HG03064 (cell line): ENCODE results near the gene LYSMD1.

Experiments
- ATAC-seq: cut with Tn5 transposase; IDR thresholded peaks from one replicate; pipeline ENCODE4 v1.9.1; 2021; ENCODE audit warnings: low read depth; ENCODE audit not compliant: unreplicated experiment

The LYSMD1 gene

DNA sequence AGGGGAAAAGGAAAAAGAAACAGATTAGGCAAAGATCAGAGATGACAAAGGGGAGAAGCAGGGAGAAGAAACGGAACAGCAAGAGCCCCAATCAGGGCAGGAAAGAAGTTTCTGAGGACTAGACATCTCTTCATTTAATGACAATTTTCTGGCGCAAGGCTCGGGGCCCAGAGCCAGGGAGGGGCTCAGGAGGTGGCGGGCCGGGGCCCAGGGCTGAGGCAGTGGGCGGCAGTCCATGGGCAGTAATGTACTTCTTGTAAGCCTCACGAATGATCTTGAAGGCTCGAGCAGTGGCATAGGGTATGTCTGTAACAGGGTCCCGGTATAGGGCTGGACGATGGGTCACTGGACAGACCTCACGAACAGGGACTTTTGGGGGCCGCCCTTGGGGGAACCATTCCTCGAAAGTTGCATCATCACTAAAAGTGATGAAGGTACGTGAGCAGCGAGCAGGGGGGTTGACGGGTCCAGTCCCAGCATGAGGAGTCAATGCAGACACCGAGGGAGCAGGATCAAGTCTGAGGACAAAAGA lies 10.9 kb upstream of the LYSMD1 start:
- ATAC-seq = no peak

DNA sequence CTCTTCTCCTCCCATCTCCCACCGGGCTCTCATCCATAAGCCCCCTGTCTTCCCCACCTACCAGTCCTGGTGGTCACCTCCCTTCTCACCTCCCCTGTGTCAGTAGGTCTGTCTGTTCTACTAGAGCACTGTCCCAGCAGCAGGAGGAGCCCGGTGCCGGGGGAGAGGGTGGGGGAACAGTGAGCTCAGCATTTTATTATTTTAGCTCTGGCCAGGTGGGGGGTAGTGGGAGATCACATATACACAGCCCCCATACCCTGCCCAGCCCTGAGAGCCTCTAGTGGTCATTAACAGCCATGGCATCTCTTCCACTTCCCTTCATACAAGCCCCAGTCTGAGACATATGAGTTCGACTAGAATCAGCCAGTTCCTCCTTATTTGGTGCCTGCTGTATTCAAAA lies 10.2 kb upstream of the LYSMD1 start, which contains the start of gene TMOD4:
Gene TMOD4, minus strand, starts transcription at position 119 of the 400 bp plus-strand sequence. CDS start 1,106 bp downstream, outside the sequence.
- ATAC-seq = no peak

DNA sequence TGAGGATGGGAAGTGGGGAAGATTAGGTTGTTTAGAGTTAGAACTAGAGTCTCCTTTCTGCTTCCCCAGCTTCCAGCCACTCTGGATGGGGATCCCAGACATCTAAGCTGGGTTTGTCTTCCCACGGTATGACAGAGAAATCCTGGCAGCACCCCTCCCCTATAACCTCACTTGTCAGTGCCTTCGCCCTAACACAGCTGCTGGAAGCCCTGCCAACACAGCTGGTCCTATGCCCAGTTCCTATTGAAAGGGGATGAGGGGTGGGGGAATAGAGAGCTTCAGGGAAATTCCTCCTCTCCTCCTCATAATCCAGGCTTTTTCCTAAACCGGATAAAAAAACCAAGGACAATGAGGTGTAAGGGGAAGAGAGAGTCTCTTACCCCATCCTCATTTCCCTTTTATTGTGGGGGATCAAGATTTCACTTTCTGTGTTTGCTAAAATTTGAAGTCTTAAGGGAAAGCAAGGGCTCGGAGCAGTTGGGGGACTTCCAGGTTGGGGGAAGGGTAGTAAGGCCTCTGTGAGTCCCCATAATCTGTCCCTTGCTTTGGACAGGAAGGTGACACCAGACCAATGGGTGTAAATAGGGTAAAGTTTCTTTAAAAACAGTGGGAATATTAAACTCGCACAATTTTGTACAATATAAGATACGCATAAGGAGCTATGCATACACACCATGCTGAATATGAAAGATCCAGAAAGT lies 9.5 kb upstream of the LYSMD1 start:
- no peak for ATAC-seq

DNA sequence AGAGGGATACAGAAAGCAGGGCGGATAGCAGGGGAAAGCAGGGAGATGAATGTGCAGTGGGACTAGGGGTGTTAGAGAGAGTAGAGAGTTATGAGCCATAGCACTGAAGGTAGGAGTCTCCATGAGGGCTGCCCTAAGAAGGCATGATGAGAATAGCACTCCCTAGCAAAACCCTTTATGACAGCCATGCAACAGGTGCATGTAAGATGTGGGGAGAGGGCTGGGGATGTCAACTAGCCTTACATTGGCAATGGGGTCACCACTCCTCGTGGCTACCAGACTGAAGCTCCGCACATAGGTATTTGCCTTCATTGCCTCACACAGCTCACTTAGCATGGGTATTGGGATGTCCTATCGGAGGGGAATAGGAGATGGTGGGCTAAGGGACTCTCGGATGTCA lies 5.5 kb upstream of the LYSMD1 start:
- ATAC-seq = no peak

DNA sequence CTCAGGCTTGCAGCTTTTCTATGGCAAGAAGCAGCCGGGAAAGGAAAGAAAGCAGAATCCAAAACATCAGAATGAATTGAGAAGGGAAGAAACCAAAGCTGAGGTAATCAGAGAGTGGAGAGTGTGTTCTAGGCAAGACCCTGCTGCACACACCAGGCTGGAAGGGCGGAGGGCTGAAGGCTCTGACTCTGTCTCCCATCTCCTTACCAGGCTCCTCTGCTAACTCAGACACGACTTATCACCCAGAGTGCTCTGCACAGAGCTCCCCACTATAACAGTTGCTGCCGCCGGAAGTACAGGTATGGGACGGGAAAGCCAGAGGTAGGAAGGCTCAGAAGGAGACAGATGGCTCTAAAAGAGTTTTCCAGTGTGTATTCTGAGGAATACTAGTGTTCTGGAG lies 1.4 kb upstream of the LYSMD1 start:
- ATAC-seq = no peak

DNA sequence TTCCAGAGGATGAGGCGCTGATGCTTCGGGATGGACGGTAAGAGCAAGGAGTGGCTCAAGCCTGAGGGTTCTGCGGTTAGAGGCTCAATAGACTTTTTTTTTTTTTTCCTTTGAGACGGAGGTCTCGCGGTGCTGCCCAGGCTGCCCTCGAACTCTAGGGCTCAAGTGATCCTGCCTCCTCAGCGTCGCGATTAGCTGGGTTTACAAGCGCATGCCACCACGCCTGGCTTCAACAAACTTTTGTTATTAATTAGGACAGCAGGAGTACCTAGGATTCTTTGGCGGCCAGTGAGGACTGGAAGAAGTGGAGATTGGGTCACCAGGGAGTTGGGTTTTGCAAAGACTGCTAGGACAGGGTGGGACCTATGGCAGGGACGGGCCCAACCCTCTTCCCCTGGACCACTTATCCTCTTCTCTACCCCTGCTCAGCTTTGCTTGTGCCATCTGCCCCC lies 829 bp upstream of the LYSMD1 start:
- ATAC-seq = no peak

DNA sequence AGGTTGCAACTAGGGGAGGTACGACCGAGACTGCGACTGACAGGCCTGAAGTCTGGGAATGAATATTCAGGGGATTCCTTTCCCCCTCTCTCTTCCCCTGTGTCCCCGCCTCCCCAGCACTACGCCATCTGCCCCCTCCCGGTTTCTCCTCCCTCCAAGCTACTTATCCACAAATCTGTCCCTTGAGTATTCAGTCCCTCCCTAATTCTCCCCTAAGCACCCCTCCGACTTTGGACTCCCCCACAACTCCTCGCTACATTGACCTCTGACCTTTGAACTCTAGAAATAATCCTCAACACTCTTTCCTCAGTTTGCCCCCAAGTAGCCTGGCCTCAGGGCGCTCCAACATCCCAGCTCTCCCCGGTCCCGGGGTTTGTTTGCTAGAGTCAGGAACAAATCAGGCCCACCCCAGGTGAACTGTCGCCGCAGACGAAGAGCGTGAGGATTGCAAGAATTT lies 393 bp downstream of the LYSMD1 start:
- ATAC-seq = no peak

DNA sequence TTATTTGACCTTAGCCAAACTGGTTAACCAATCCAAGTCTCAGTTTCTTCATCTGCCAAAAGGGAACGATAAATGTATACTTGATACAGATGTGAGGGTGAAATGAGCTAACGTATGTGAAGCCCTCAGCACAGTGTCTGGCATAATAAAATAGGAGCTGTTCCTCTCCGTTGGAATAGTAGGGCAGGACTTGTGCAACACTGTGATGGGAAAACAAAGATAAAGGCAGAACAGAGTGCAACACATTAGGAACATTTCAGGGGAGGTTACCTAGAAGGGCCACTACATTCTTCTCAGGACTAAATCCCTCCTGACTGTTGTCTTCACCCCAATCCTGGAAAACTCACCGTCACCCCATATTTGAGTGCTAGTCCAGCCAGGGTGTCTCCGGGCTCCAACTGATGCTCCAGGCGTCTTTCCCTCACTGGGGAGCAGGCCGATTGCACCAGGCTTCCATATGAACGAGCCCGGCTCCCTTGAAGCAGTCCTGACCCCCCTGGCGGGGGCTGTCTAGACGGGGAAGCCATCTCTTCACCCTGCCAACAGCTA lies 896 bp downstream of the LYSMD1 start:
- no peak for ATAC-seq

DNA sequence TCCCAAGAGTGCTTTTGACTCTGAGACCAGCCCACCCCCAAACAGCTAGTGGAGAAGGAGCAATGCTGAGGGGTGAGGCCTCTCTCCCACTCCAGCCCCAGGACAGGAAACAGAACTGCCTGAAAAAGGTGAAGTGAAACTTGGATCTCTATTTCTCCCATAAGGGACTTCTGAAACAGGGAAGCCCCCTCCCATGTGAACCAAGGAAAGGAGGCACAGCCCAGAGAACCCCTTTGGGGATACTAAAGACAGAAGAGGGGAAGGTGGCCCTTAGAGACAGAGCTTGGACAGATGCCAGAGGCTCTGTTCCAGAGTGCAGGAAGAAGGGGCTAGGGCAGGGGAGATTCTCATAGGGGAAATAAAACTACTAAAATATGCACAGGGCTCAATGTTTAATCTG lies 6.3 kb downstream of the LYSMD1 start:
- ATAC-seq = no peak

DNA sequence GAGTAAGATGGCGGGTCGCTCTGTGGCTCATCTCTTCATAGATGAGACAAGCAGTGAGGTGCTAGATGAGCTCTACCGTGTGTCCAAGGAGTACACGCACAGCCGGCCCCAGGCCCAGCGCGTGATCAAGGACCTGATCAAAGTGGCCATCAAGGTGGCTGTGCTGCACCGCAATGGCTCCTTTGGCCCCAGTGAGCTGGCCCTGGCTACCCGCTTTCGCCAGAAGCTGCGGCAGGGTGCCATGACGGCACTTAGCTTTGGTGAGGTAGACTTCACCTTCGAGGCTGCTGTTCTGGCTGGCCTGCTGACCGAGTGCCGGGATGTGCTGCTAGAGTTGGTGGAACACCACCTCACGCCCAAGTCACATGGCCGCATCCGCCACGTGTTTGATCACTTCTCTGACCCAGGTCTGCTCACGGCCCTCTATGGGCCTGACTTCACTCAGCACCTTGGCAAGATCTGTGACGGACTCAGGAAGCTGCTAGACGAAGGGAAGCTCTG lies 6.9 kb downstream of the LYSMD1 start:
- no peak for ATAC-seq

DNA sequence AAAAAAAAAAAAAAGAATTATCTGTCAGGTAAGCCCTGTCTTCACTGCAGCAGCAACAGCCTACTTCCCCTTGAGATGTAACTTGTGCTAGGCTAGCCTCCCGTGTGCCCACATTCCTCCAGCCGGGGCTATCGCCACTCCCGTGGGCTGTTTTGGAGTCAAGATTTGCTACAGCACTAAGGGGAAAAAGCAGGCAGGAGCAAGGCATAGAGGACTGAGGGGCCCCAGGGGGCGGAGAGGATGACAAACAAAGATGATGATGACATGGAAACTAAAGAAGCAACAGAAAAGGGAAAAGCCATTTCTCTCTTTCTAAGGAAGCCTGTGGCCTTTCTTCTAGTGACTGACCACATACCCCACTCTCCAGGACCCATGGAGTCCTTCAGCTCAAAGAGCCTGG lies 7.4 kb downstream of the LYSMD1 start:
- no peak for ATAC-seq

DNA sequence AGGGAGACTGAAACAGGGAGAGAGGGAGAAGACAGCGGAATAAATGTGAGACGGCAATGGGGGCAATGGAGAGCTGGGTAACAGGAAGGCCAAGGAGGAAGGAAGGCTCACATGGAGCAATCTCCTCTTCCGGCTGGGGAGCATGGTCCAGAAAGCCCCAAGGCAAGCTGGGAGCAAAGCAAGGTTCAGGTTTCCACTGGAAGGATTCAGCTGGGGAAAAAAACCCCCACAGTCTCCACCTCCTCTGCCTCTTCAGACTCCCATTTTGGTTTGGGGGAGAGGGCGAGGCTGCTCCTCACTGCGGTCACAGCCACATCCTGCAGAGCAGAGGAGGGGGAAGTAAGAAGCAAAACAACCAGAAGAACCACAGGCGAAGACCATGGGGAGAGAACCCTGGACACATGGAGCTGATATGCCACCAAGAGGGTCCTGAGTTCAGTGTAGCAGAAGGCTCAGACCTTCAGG lies 8.6 kb downstream of the LYSMD1 start:
- no peak for ATAC-seq

DNA sequence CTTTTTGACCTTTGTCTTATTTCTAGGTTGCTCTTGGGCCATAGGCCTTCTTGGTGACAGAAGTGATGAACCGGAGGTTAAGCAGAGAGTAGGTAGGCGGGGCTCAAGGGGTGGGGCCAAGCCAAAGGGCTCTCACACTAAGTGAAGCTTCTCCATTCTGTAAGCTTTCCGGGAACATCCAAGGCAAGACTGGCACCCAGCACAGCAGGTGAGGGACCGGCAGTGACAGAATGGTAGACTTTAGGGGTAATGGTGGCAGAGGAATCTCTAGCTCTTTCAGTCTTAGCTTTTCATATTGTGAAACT lies 9.2 kb downstream of the LYSMD1 start, which contains the start of gene TNFAIP8L2:
Gene TNFAIP8L2, plus strand, starts transcription at position 135 of the 305 bp plus-strand sequence. CDS start 2,049 bp downstream, outside the sequence.
- no peak for ATAC-seq

DNA sequence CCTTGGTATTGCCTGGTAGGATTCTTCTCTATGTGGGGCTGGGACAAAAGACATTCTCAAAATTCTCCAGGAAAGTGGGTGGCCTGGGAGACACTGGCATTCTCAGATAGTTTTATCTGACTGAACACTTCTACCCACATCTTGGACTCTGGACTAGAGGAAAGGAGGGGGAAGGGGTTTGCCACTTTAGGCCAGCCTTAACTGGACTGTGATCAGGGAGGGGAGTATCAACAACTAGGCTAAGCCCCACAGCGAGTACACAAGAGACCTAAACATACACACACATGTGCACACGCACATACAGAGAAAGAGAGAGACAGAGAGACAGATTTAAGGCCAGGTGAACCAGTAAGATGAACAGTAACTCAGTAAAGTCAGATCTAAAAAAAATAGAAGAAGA lies 18.0 kb downstream of the LYSMD1 start:
- no peak for ATAC-seq

DNA sequence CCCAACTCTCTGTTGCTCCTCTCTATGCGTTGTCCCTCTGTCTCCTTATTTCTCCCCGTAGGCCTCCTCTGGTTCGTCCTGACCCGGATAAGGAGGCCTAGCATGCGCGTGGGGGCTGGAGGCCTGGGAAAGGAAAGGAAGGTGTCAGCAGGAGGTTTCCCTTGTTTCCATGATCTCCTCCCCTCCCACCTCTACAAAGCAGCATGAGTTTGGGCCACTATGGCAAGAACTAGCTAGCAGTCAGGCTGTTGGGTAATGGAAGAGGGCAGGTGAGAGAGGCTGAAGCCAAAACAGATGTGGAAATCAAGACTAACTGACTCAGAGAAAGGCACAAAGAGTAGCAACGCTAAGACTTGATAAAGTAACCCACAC lies 18.6 kb downstream of the LYSMD1 start:
- no peak for ATAC-seq

DNA sequence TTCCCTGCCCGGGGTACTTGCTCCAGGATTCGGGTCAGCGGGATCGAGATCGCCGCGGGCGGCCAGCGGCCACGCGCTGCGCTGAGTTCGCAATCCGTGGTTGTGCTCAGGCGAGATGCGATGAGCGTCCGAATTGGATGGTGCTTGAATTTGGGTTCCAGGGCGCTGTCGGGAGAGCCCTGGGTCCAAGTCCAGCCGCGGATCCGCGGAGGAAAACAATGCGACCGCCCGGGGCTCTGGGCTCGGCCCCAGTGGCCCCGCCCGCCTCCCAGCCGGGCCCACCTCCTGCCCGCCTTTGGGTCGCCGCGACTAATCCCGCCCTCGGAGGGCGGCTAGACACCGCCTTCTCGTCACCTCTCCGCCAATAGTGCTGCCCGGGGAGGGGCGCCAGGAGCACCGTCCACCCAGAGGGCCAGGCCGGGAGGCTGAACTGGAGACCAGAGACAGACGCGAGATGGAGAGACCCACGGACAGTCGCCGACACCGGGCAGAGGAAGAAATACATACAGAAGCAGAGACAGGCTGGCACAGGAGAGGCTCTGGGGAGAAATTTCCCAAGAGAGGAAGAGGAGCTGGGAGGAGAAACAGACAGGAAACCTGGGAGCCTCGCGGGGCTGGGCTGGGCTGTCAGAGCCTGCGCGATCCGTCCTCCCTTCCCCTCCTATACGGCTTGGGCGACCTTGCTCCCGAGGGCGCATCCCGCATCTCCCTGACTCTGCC lies 19.1 kb downstream of the LYSMD1 start, which contains the start of gene SEMA6C:
Gene SEMA6C, minus strand, starts transcription at position 220 of the 720 bp plus-strand sequence. CDS start 4,010 bp downstream, outside the sequence.
- ATAC-seq = peak; percentile 94

DNA sequence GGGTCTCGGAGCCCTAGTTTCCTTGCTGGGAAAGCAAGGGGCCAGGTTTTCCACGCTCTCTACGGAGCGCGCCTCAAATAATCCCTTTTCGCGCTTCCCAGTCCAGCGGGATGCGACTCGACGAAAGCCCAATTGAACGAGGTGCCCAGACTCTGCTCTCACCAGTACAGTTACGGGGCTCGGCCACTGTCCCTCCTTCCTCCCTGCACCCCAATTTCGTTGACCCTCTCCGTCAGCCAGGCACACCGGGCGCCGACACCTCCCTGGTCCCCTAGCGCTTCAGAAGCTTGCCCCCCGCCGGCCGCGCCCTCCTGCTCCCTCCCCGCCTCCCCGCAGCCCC lies 19.7 kb downstream of the LYSMD1 start:
- peak; percentile 18 for ATAC-seq

DNA sequence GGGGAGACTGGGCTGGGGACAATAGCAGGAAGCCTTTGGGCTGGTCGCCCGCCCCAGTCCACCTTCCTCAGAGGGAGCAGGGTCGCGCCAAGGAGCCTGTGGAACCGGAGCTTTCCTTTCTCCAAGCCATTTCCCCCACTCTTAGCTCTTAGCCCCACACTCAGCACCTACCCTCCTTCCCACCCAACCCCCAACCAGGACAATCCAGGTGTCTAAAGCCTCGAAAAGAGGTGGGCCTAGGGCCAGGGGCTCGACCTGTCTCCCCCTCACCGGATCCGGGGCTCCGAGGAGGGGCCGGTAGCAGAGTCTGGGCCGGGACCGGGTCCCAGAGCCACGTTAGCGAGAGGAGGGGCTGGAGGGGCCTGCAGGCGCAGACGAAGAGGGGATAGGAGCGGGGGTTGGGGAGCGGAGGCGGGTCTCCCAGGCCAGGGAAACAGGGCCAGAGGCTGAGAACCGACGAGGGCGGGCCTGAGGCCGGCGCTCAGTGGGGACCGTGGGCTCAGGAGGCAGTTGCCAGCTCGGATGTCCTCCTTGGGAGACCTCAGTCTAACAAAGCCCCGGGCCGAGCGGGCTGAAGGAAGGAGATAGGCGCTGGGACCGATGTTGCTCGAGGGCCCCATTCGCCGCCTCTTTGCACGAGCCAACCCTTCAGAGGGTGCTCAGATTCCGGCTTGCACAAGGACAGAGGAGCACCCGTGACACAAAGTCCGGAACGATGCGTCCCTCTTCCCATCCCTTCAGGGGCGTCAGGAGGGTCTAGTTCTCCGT lies 20.2 kb downstream of the LYSMD1 start:
- ATAC-seq = no peak

DNA sequence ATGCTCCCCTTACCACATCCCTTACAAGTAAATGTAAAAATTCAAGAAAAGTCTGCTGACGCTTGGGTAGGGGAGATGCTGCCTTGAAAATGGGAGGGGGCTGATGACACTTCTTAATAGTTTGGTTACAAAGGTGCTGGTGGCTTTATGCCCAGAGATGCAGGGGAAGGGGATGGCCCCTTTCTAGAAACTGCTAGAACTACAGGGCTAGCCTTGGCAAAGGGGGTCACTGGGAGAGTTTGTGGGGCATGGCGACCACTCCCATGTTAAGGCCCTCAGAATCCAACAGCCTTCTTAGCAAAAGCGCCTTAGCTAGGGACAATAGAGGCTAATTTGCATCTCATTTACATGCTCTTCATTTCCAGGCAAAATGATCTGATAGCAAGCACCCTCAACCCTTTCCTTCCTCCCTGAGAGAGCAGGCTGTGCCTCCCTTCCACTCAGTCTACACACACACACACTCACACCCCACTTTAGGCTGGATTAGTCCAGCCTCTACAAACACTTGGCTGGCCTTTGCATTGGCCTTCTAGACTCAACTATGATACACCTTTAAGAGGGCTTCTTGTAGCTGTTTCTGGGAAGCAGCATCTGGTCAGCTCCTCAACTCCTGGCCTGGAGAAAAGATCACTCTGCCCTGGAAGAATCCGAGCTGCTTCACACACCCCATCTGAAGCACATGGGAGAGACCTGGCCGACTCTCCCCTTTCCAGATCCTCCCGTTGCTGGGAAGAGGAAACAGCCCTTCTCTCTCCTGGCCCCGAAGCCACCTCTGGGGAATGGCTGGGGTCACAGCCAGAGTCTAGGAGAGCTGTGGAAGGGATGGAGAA lies 21.0 kb downstream of the LYSMD1 start:
- ATAC-seq = no peak

DNA sequence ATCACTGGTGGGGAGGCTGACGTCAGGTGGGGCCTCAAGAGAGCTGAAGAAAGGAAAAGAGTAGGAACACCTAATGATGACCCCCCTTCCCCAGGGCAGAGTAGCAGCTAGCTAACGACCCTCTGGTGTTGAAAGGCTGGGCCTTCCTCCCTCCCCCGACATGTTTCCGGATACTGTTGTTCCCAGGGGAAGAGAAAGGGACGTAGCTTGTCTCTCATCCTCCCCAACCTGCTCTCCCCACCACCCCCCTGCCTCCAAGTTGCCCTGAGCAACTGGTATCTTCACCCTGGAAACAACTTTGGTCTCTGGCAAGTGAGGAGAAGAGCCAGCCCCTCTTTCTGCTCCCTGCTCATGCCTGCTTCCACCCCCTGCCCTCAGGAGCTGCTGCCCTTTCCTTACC lies 21.7 kb downstream of the LYSMD1 start:
- ATAC-seq = no peak
